Astrocyte (in vitro differentiated cells and primary cell): Measurements from ENCODE around the gene DNHD1. TPM values are rescaled to one million over a fixed set of nuclear protein-coding genes. Genes with fewer than 3 reads are reported as not detected.

Experiments used
- DNase-seq: peaks from one replicate; pipeline ENCODE4 v3.0.0-alpha.2; 2010; ENCODE audit warnings: low read depth
- FAIRE-seq: peaks from 2 replicates; lab custom pipeline; 2011; peaks lifted over from hg19 to GRCh38; lab: Jason Lieb, UNC
- H2AFZ ChIP-seq: 2 replicates; pipeline ENCODE4 v1.6.0; 2012; ENCODE audit warnings: low read depth, low read length, inconsistent platforms
- H3K27ac ChIP-seq: 2 replicates; pipeline ENCODE4 v1.5.1; 2011; ENCODE audit warnings: low read depth, low read length, inconsistent platforms
- H3K27me3 ChIP-seq: 2 replicates; pipeline ENCODE4 v1.6.0; 2011; ENCODE audit warnings: low read length, inconsistent platforms; ENCODE audit not compliant: insufficient read depth
- H3K36me3 ChIP-seq: 2 replicates; pipeline ENCODE4 v1.5.1; 2011; ENCODE audit warnings: low read length, inconsistent platforms; ENCODE audit not compliant: insufficient read depth
- H3K4me1 ChIP-seq: 2 replicates; pipeline ENCODE4 v1.5.1; 2011; ENCODE audit warnings: low read length, inconsistent platforms; ENCODE audit not compliant: insufficient read depth
- H3K4me2 ChIP-seq: 2 replicates; pipeline ENCODE4 v1.6.0; 2012; ENCODE audit warnings: low read length, inconsistent platforms
- H3K4me3 ChIP-seq: 2 replicates; pipeline ENCODE4 v1.5.1; 2011; ENCODE audit warnings: low read depth, mild to moderate bottlenecking, low read length, inconsistent platforms; ENCODE audit not compliant: insufficient read depth
- H3K79me2 ChIP-seq: 2 replicates; pipeline ENCODE4 v1.6.0; 2012; ENCODE audit warnings: mild to moderate bottlenecking, low read length, inconsistent platforms; ENCODE audit not compliant: insufficient read depth
- H3K9ac ChIP-seq: 2 replicates; pipeline ENCODE4 v1.6.0; 2012; ENCODE audit warnings: mild to moderate bottlenecking, low read length, inconsistent platforms
- H3K9me3 ChIP-seq: 2 replicates; pipeline ENCODE4 v1.5.1; 2012; ENCODE audit warnings: low read depth, mild to moderate bottlenecking, low read length, inconsistent platforms; ENCODE audit not compliant: insufficient read depth
- H4K20me1 ChIP-seq: 2 replicates; pipeline ENCODE4 v1.6.0; 2012; ENCODE audit warnings: low read length, inconsistent platforms; ENCODE audit not compliant: insufficient read depth
- H3K27ac Mint-ChIP-seq: one replicate; pipeline ENCODE4 v1.8.0; 2021; ENCODE audit warnings: mild to moderate bottlenecking, mixed read lengths; ENCODE audit not compliant: unreplicated experiment
- H3K27me3 Mint-ChIP-seq: one replicate; pipeline ENCODE4 v1.8.0; 2021; ENCODE audit warnings: low read depth, mixed read lengths; ENCODE audit not compliant: unreplicated experiment
- H3K36me3 Mint-ChIP-seq: one replicate; pipeline ENCODE4 v1.8.0; 2021; ENCODE audit warnings: low read depth, mixed read lengths; ENCODE audit not compliant: unreplicated experiment
- H3K4me1 Mint-ChIP-seq: one replicate; pipeline ENCODE4 v1.8.0; 2021; ENCODE audit warnings: low read depth, mixed read lengths; ENCODE audit not compliant: unreplicated experiment
- H3K4me3 Mint-ChIP-seq: one replicate; pipeline ENCODE4 v1.8.0; 2021; ENCODE audit warnings: mild to moderate bottlenecking, moderate library complexity, mixed read lengths; ENCODE audit not compliant: unreplicated experiment
- H3K9me3 Mint-ChIP-seq: one replicate; pipeline ENCODE4 v1.8.0; 2021; ENCODE audit warnings: mild to moderate bottlenecking, mixed read lengths; ENCODE audit not compliant: unreplicated experiment
- CTCF ChIP-seq: IDR thresholded peaks from 2 replicates; pipeline ENCODE4 v1.5.1; 2011; ENCODE audit warnings: low read depth, mild to moderate bottlenecking, inconsistent platforms, low read length, moderate library complexity; ENCODE audit not compliant: insufficient read depth
- EZH2 ChIP-seq: IDR thresholded peaks from 2 replicates; pipeline ENCODE4 v1.6.1; 2012; ENCODE audit warnings: mild to moderate bottlenecking, low read length, inconsistent platforms; ENCODE audit not compliant: insufficient read depth
- total RNA-seq: library from RNA; stranded (reverse); gene quantifications from 2 replicates; pipeline ENCODE4 v1.2.1, GENCODE V29; 2021

DNHD1 gene
- total RNA-seq, 1 donor from 2014 or later, result 8.2 TPM

- Mint-ChIP-seq H3K4me3 (no peak overlapping the region), H3K9me3 (no peaks in the 10 kb centered on the region), H3K27me3 (no peaks in the 10 kb centered on the region), H3K4me1 (peaks cover 38% of the 10 kb centered on the region), H3K27ac (peak overlapping the region; percentile 56), H3K36me3 (peaks cover 20% of the 10 kb centered on the region)
- H3K4me1 ChIP-seq, result peaks cover 60% of the 10 kb centered on the region
- H2AFZ ChIP-seq, result no peak overlapping the region
- H3K4me3 ChIP-seq, result no peak overlapping the region
- peak overlapping the region; percentile 97 for H3K4me2 ChIP-seq
- peak overlapping the region; percentile 1 for H3K9ac ChIP-seq
- TF ChIP-seq EZH2 (no peak), CTCF (no peak)
- DNase-seq (no peak), FAIRE-seq (no peak)
- peaks cover 38% of the 10 kb centered on the region for H3K36me3 ChIP-seq
- H3K9me3 ChIP-seq, result no peaks in the 10 kb centered on the region
- H3K27ac ChIP-seq, result peak overlapping the region; percentile 29
- H3K27me3 ChIP-seq, result no peaks in the 10 kb centered on the region
- peaks cover 13% of the 10 kb centered on the region for H4K20me1 ChIP-seq
- peaks cover 79% of the 10 kb centered on the region for H3K79me2 ChIP-seq
Measured at GRCh38 chr11:6608726-6609501, 111.8 kb downstream of the DNHD1 start.

GRCh38 chr11:6609502-6610015 lies 112.5 kb downstream of the DNHD1 start:
- Mint-ChIP-seq H3K4me3 (peak overlapping the region; percentile 55), H3K27ac (peak overlapping the region; percentile 67), H3K4me1 (peaks cover 38% of the 10 kb centered on the region), H3K27me3 (no peaks in the 10 kb centered on the region), H3K36me3 (peaks cover 20% of the 10 kb centered on the region), H3K9me3 (no peaks in the 10 kb centered on the region)
- peaks cover 38% of the 10 kb centered on the region for H3K36me3 ChIP-seq
- H3K9ac ChIP-seq, result no peak overlapping the region
- DNase-seq (no peak), FAIRE-seq (no peak)
- H4K20me1 ChIP-seq, result peaks cover 13% of the 10 kb centered on the region
- peaks cover 72% of the 10 kb centered on the region for H3K79me2 ChIP-seq
- no peak overlapping the region for H3K27ac ChIP-seq
- H3K4me1 ChIP-seq, result peaks cover 60% of the 10 kb centered on the region
- no peaks in the 10 kb centered on the region for H3K27me3 ChIP-seq
- no peak for TF ChIP-seq EZH2
- TF ChIP-seq CTCF, result no peak
- no peak overlapping the region for H3K4me3 ChIP-seq
- no peaks in the 10 kb centered on the region for H3K9me3 ChIP-seq
- H3K4me2 ChIP-seq, result peak overlapping the region; percentile 97
- H2AFZ ChIP-seq, result no peak overlapping the region

GRCh38 chr11:6610591-6610990 lies 113.5 kb downstream of the DNHD1 start:
- Histone ChIP-seq H3K4me1 (peaks cover 53% of the 10 kb centered on the region), H3K9ac (peak overlapping the region; percentile 84), H3K9me3 (no peaks in the 10 kb centered on the region), H3K36me3 (peaks cover 38% of the 10 kb centered on the region), H3K27me3 (no peaks in the 10 kb centered on the region), H3K79me2 (peaks cover 62% of the 10 kb centered on the region), H3K4me3 (no peak overlapping the region), H3K4me2 (peak overlapping the region; percentile 89), H3K27ac (peak overlapping the region; percentile 84), H2AFZ (no peak overlapping the region), H4K20me1 (peaks cover 13% of the 10 kb centered on the region)
- Mint-ChIP-seq H3K9me3 (no peaks in the 10 kb centered on the region), H3K36me3 (peaks cover 26% of the 10 kb centered on the region), H3K4me3 (peak overlapping the region; percentile 90), H3K4me1 (peaks cover 38% of the 10 kb centered on the region), H3K27me3 (no peaks in the 10 kb centered on the region), H3K27ac (peak overlapping the region; percentile 75)
- no peak for FAIRE-seq
- no peak for DNase-seq
- TF ChIP-seq CTCF (no peak), EZH2 (no peak)
